Dendritic cell treated with granulocyte-macrophage colony-stimulating factor and Interleukin-4, amounts not matched to agents 40 ng/mL and 50 ng/mL, for 4 days (primary cell): Measurements from ENCODE around the gene HRC.

ENCODE experiments used
- H3K27ac Mint-ChIP-seq: one replicate; pipeline ENCODE4 v1.8.0; 2022; ENCODE audit warnings: mild to moderate bottlenecking, mixed read lengths
- H3K27me3 Mint-ChIP-seq: one replicate; pipeline ENCODE4 v1.8.0; 2022; ENCODE audit warnings: mild to moderate bottlenecking, mixed read lengths
- H3K36me3 Mint-ChIP-seq: one replicate; pipeline ENCODE4 v1.8.0; 2022; ENCODE audit warnings: low read depth, mixed read lengths
- H3K4me1 Mint-ChIP-seq: one replicate; pipeline ENCODE4 v1.8.0; 2022; ENCODE audit warnings: low read depth, mixed read lengths
- H3K4me3 Mint-ChIP-seq: one replicate; pipeline ENCODE4 v1.8.0; 2022; ENCODE audit warnings: mild to moderate bottlenecking, moderate library complexity, mixed read lengths
- H3K9me3 Mint-ChIP-seq: one replicate; pipeline ENCODE4 v1.8.0; 2022; ENCODE audit warnings: mixed read lengths
- intact Hi-C: fragments of 100-400 bp; cut with micrococcal nuclease; formaldehyde crosslinking; loops from one replicate; pipeline ENCODE4 v1.15.0; 2022

HRC gene

DNA sequence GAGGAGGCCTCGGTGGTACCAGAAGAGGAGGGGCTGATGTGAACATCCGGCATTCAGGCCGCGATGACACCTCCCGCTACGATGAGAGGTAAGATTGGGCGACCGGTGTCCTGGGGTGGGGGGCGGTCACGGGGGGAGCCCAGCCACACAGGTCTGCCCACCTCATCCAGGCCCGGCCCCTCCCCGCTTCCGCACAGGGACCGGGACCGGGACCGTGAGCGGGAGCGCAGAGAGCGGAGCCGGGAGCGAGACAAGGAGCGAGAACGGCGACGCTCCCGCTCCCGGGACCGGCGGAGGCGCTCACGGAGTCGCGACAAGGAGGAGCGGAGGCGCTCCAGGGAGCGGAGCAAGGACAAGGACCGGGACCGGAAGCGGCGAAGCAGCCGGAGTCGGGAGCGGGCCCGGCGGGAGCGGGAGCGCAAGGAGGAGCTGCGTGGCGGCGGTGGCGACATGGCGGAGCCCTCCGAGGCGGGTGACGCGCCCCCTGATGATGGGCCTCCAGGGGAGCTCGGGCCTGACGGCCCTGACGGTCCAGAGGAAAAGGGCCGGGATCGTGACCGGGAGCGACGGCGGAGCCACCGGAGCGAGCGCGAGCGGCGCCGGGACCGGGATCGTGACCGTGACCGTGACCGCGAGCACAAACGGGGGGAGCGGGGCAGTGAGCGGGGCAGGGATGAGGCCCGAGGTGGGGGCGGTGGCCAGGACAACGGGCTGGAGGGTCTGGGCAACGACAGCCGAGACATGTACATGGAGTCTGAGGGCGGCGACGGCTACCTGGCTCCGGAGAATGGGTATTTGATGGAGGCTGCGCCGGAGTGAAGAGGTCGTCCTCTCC, 47.4 kb downstream of the HRC start:
- H3K27ac Mint-ChIP-seq: no peak overlapping the region

DNA sequence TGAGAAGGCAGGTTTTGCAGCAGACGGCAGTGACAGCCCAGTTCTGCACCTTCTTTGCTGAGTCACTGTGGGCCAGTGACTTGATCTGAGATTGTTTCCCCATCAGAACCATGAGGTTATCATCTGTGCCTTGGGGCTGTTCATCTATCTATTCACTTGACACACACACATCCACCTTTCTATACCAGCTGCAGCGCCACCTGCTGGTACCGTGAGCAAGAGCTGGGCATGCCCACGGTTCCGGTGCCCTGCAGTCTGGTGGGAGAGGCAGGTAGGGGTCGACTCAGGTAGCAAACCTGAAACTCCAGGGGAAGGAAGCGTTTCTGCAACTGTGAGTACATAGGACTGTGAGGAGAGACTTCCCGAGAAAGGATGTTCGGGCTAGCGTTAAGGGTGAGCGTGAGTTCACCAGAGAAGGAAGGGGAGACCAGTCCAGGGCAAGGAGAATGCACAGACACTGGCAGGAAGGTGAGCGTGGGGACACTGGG, 48.5 kb downstream of the HRC start:
- Mint-ChIP-seq H3K9me3 (no peaks in the 10 kb centered on the region), H3K36me3 (peaks cover 77% of the 10 kb centered on the region), H3K27ac (no peak overlapping the region), H3K4me3 (no peak overlapping the region), H3K4me1 (peaks cover 17% of the 10 kb centered on the region), H3K27me3 (no peaks in the 10 kb centered on the region)
- intact Hi-C loops: no loop called here

More for the DNA sequence above, 47.4 kb downstream of the HRC start:
- H3K27me3 Mint-ChIP-seq: peaks cover 4% of the 10 kb centered on the region
- H3K4me3 Mint-ChIP-seq: no peak overlapping the region
- no peaks in the 10 kb centered on the region for H3K9me3 Mint-ChIP-seq
- intact Hi-C loops: no loop called here
- peaks cover 66% of the 10 kb centered on the region for H3K36me3 Mint-ChIP-seq
- peaks cover 20% of the 10 kb centered on the region for H3K4me1 Mint-ChIP-seq

DNA sequence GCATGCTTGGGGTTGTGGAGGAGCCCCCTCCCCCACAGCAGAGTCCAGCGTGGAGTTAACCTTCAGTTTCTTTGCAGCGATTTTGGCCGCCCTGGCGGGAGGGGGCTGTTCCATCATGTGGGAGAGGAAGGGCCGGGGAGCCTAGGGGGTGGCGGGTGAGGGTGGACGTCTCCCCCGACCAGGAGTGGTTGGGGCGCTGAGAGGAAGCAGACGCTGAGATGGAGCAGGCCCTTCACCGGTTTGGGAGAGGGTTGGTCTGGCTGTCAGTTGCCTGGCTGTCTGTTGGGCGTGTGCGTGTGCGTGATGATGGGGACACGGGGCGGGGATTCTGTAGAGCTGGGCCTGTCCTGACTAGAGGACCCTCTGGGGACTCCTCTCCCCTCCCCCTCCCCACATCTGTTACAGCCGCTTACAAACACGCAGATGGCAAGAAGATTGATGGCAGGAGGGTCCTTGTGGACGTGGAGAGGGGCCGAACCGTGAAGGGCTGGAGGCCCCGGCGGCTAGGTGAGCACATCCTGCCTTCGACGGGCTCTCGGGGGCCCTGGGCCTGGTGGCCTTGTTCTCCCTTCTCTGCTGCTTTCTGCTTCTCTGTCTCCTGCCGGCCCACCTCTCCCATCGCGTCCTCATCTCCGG, 50.8 kb downstream of the HRC start:
- no peaks in the 10 kb centered on the region for H3K9me3 Mint-ChIP-seq
- peaks cover 100% of the 10 kb centered on the region for H3K36me3 Mint-ChIP-seq
- H3K27ac Mint-ChIP-seq: no peak overlapping the region
- no peak overlapping the region for H3K4me3 Mint-ChIP-seq
- H3K27me3 Mint-ChIP-seq: no peaks in the 10 kb centered on the region
- intact Hi-C loops: no loop called here
- H3K4me1 Mint-ChIP-seq: peaks cover 11% of the 10 kb centered on the region

DNA sequence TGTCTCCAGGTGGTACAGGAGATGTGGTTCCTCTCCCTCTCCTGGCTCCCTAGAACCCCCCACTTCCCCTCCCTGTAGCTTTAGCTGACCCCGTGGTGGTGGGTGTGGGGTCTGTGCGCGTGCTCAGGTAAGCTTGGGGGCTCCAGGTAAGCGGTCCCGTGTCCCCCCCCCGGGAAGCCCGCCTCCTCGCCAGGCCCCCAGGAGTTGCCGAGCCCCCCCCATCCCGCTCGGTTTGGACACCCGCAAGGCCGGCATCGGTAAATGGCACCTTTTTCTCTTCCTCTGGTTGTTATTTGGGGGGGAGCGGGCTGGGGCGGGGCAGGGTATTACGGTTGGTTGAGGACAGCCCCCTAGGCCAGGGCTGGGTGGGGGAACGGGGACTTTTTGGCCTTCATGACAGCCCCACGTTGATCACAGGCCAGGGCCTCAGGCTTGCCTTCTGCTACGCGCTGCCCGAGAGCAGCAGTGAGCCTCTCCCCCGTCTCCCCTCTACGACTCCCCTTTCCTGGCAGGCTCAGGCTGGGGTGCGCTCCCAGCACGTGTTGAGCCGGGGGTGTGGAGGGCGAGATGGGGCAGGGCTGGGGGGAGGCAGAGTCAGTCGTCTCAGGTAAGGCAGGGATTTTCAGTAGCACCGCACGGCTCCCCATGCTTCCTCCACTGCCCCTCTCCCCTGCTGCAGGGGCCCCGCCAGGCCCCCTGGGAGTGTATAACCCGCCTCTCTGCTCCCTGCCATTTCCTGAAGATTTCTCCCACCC, 51.7 kb downstream of the HRC start:
- intact Hi-C loops: no loop called here
- no peak overlapping the region for H3K4me3 Mint-ChIP-seq
- peaks cover 7% of the 10 kb centered on the region for H3K4me1 Mint-ChIP-seq
- no peaks in the 10 kb centered on the region for H3K27me3 Mint-ChIP-seq
- H3K36me3 Mint-ChIP-seq: peaks cover 100% of the 10 kb centered on the region
- no peak overlapping the region for H3K27ac Mint-ChIP-seq
- H3K9me3 Mint-ChIP-seq: no peaks in the 10 kb centered on the region

DNA sequence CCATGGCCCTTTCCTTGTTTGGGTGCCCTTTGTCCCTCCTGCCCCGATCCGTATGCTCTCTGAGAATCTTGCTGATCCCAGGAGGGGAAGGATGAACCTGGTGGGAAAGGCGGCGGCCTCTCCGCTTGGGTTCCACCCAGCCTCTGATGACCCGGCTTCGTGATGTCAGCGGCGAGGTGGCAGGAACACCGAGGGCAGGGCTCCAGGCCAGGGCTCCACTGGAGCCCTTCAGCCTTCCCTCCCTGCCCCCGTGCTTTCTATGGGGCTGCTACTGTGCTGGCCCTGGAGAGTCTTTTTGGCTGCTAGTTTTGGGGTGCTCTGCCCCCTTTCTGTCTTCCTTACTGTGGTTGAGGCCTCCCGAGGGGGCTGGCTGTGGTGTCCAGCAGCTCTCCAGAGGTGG, 52.9 kb downstream of the HRC start:
- peaks cover 7% of the 10 kb centered on the region for H3K4me1 Mint-ChIP-seq
- no peak overlapping the region for H3K4me3 Mint-ChIP-seq
- intact Hi-C loops: no loop called here
- H3K27ac Mint-ChIP-seq: no peak overlapping the region
- no peaks in the 10 kb centered on the region for H3K27me3 Mint-ChIP-seq
- H3K36me3 Mint-ChIP-seq: peaks cover 99% of the 10 kb centered on the region
- no peaks in the 10 kb centered on the region for H3K9me3 Mint-ChIP-seq
